K562 (cell line): ENCODE measurements around the gene VAMP8. TPM values are rescaled to one million over a fixed set of nuclear protein-coding genes. Genes with fewer than 3 reads are reported as not detected.
A peak's percentile ranks its signal among the peaks of the same experiment; 100 is the strongest.

ENCODE experiments used
- CBFA2T3 ChIP-seq: fragments of 450-650 bp; IDR thresholded peaks from 2 replicates; pipeline ENCODE4 v1.6.1; 2017
- GATAD2A ChIP-seq: fragments of 450-650 bp; IDR thresholded peaks from 2 replicates; pipeline ENCODE4 v1.6.1; 2017
- KHSRP ChIP-seq: fragments of 450-650 bp; IDR thresholded peaks from 2 replicates; pipeline ENCODE4 v1.6.1; 2017
- MGA ChIP-seq: fragments of 450-650 bp; IDR thresholded peaks from 2 replicates; pipeline ENCODE4 v1.6.1; 2016; ENCODE audit warnings: mild to moderate bottlenecking, moderate library complexity
- RAD21 ChIP-seq, 2 experiments: fragments of 250-450 bp in 1 of 2; fragments of 450-650 bp in 1 of 2; sonication (Bioruptor Pico) in 1 of 2; formaldehyde crosslinking in 1 of 2; IDR thresholded peaks in 1 of 2; conservative IDR thresholded peaks in 1 of 2; 2 replicates each; pipeline versions ENCODE4 v1.4.0 to v1.8.0; 2020 to 2022; ENCODE audit warnings: mild to moderate bottlenecking in 2 of 2, moderate library complexity in 1 of 2
- RBM14 ChIP-seq: fragments of 200-400 bp; formaldehyde crosslinking; IDR thresholded peaks from 2 replicates; pipeline ENCODE4 v1.6.1; 2018; ENCODE audit warnings: low read depth, mild to moderate bottlenecking, low read length, moderate library complexity, borderline replicate concordance; ENCODE audit not compliant: insufficient read depth
- RBM34 ChIP-seq: fragments of 200-400 bp; formaldehyde crosslinking; IDR thresholded peaks from 2 replicates; pipeline ENCODE4 v1.6.1; 2018; ENCODE audit warnings: low read length, borderline replicate concordance; ENCODE audit not compliant: insufficient read depth
- SRSF7 ChIP-seq: fragments of 200-400 bp; formaldehyde crosslinking; optimal IDR thresholded peaks from 2 replicates; pipeline ENCODE3; 2017; ENCODE audit warnings: mild to moderate bottlenecking, low read depth, low read length
- ZBTB17 ChIP-seq: fragments of 450-650 bp; formaldehyde crosslinking; IDR thresholded peaks from 2 replicates; pipeline ENCODE4 v1.4.0; 2020; ENCODE audit warnings: mild to moderate bottlenecking
- ZNF175 ChIP-seq: fragments of 200-800 bp; sonication (Bioruptor generic); IDR thresholded peaks from 2 replicates; pipeline ENCODE4 v1.6.1; 2016; ENCODE audit warnings: low read depth, mild to moderate bottlenecking, missing genetic modification characterization, missing compliant biosample characterization
- ZNF445 ChIP-seq: fragments of 250-450 bp; sonication (Bioruptor Pico); IDR thresholded peaks from 2 replicates; pipeline ENCODE4 v1.4.0; 2020; ENCODE audit warnings: low read depth, mild to moderate bottlenecking, moderate library complexity
- polyA plus RNA-seq, 8 experiments: library from polyadenylated mRNA; depleted of rRNA in 4 of 8; stranded (reverse) in 5 of 8; unstranded in 3 of 8; fragments of >200 nt; fragmentation: Nextera tagmentation in 2 of 8; fragmentation: Illumina TruSeq in 1 of 8; extraction: Ambion mirVana in 2 of 8; extraction: Trizol in 1 of 8; gene quantifications; 2 replicates each; pipeline versions ENCODE4 v1.2.1 to v1.2.3, GENCODE V29; 2011 to 2014; ENCODE audit warnings: inconsistent platforms in 1 of 8, missing spikeins in 1 of 8
- total RNA-seq, 7 experiments: library from RNA; depleted of rRNA in 6 of 7; stranded (reverse); fragments of >200 nt in 6 of 7; fragmentation: Illumina TruSeq in 2 of 7; extraction: Trizol in 2 of 7; gene quantifications; 2 replicates each; pipeline versions ENCODE4 v1.2.1 to v1.2.3, GENCODE V29; 2011 to 2021; ENCODE audit warnings: low replicate concordance in 1 of 7
- TF ChIP-seq, protein P1 (sequence below): fragments of 450-650 bp; IDR thresholded peaks from 2 replicates; pipeline ENCODE4 v1.6.1; 2014; ENCODE audit warnings: low read depth, mild to moderate bottlenecking, moderate library complexity, borderline replicate concordance
- TF ChIP-seq, protein P2 (sequence below): fragments of 250-450 bp; sonication (Bioruptor Pico); IDR thresholded peaks from 2 replicates; pipeline ENCODE4 v1.8.0; 2021; ENCODE audit warnings: borderline replicate concordance, mild to moderate bottlenecking, moderate library complexity; ENCODE audit not compliant: poor library complexity, severe bottlenecking

Gene VAMP8
- total and polyA plus RNA-seq, 9 of the 15 experiments (the other 6 are each of a cell fraction or from before 2014, with no cell fraction given): 107 to 571 (median 248) TPM

DNA sequence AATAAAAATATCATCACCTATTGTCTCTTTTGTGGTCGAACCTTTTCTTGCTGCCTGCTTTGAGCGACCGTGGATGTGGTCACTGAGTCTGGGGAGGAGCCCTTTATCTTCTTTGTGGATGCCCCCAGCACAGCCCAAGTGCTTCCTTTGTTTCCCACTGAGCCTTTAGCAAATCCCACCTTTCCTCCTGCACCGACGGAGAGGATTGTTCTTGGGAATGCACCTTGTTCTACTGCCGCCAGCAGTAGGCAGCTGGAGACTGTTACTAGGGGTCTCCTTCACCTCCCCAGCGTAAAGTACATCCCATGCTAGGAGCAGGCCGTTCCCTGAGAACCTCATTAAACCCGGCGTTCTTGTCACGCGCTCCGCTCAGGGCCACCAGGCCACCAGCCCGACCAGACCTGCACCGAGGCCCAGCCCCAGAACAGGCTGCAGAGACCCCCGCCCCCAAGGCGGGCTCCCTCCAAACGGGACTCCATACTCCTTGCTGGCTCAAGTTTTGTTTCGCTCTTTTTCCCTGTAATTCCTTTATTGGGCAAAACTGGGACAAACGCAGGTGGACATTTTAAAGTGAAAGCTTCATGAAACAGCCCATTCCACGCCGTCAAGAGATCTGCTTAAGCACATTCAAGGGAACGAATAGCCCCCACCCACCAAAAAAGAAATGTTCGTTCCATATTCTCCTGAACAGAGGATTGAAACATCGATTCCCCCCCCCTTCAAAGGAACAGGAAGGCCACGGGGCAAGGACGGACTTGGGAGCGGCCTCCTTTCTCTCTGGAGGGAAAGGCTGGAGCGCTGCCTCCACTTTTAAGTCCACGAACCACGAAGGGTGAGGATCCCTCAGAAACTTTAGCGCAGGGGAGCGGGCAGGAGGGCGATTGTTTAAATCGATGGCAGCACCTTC is 39.5 kb upstream of the VAMP8 start (continued):
- TF ChIP-seq, protein P1, sequence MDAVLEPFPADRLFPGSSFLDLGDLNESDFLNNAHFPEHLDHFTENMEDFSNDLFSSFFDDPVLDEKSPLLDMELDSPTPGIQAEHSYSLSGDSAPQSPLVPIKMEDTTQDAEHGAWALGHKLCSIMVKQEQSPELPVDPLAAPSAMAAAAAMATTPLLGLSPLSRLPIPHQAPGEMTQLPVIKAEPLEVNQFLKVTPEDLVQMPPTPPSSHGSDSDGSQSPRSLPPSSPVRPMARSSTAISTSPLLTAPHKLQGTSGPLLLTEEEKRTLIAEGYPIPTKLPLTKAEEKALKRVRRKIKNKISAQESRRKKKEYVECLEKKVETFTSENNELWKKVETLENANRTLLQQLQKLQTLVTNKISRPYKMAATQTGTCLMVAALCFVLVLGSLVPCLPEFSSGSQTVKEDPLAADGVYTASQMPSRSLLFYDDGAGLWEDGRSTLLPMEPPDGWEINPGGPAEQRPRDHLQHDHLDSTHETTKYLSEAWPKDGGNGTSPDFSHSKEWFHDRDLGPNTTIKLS: no peak
- TF ChIP-seq MGA: peak; percentile 70
- TF ChIP-seq RBM14: no peak
- TF ChIP-seq GATAD2A: peak; percentile 82
- peak; percentile 91 for TF ChIP-seq ZNF175 (CRISPR knock-in tag)
- TF ChIP-seq KHSRP: no peak
- TF ChIP-seq ZNF445 (CRISPR knock-in tag): no peak
- peak; percentile 7; the same call in 1 of the 2 replicates for TF ChIP-seq ZBTB17 (CRISPR knock-in tag)
- no peak for TF ChIP-seq RBM34
- TF ChIP-seq, protein P2, sequence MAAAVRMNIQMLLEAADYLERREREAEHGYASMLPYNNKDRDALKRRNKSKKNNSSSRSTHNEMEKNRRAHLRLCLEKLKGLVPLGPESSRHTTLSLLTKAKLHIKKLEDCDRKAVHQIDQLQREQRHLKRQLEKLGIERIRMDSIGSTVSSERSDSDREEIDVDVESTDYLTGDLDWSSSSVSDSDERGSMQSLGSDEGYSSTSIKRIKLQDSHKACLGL (CRISPR knock-in tag): no peak
- 0 out of 4 replicates have a peak, but pooled peaks of 1 of the 2 experiments have one; percentile 6 for TF ChIP-seq RAD21 (CRISPR knock-in tag; conservative IDR thresholded peaks at IDR 0.05 in 1 of 2, IDR thresholded peaks at IDR 0.05 in 1 of 2)
- no peak; the same call in 1 of the 2 replicates for TF ChIP-seq CBFA2T3
- TF ChIP-seq SRSF7: no peak
